Spleen (tissue), 7 donors: Measurements from ENCODE around the gene SLX4.

Experiments
- POLR2A ChIP-seq, 3 donors: fragments of 450-650 bp; IDR thresholded peaks; one replicate each; pipeline ENCODE4 v1.5.1; 2017; ENCODE audit warnings: antibody characterized with exemption in 3 of 3, mild to moderate bottlenecking in 1 of 3
- POLR2AphosphoS5 ChIP-seq, 3 donors: sonication (generic); formaldehyde crosslinking; IDR thresholded peaks; one replicate each; pipeline ENCODE4 v1.5.1; 2017; ENCODE audit warnings: antibody characterized with exemption in 3 of 3
- TF ChIP-seq, protein P1 (sequence below), 11 experiments: fragments of 200-600 bp in 7 of 11; fragments of 450-650 bp in 4 of 11; sonication (generic) in 4 of 11; IDR thresholded peaks in 8 of 11; conservative IDR thresholded peaks in 3 of 11; 1 replicate in 7 of 11; 2 replicates in 4 of 11; pipeline versions ENCODE4 v1.4.0 to v1.8.0; 2016 to 2021; ENCODE audit warnings: antibody characterized with exemption in 11 of 11, inconsistent platforms in 4 of 11, mild to moderate bottlenecking in 1 of 11
- donor health status: DM: no; HTN: no; CAD: no; lungs with moderate emphysema.
- donor health status: DM: no; HTN: no; CAD: no.
- donor health status: DM: no; HTN: no; CAD: no.

DNA sequence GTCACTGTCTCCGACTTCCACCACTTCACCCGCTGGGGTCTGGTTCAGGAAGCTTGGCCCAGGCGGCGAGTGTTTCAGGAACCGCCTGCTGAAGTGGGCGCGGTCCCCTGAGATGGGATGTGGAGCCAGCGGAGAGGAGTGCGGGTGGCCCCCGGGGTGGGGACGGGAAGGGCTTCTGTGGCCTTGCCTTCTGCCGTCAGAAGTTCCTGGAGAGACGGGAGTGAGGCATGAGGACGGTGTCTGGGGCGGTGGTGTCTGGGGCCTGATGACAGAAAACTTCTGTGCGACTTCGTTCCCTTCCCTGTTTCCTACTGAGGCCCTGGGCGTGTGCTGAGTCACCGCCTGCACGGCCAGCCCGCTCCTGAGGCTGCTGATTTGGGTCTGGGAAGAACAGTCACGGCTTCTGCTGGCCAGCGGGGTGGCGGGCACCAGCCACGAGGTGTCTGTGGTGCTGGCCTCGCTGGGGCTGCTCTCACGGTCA lies 21.9 kb downstream of the SLX4 start:
- TF ChIP-seq, protein P1, sequence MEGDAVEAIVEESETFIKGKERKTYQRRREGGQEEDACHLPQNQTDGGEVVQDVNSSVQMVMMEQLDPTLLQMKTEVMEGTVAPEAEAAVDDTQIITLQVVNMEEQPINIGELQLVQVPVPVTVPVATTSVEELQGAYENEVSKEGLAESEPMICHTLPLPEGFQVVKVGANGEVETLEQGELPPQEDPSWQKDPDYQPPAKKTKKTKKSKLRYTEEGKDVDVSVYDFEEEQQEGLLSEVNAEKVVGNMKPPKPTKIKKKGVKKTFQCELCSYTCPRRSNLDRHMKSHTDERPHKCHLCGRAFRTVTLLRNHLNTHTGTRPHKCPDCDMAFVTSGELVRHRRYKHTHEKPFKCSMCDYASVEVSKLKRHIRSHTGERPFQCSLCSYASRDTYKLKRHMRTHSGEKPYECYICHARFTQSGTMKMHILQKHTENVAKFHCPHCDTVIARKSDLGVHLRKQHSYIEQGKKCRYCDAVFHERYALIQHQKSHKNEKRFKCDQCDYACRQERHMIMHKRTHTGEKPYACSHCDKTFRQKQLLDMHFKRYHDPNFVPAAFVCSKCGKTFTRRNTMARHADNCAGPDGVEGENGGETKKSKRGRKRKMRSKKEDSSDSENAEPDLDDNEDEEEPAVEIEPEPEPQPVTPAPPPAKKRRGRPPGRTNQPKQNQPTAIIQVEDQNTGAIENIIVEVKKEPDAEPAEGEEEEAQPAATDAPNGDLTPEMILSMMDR (IDR thresholded peaks at IDR 0.05 in 8 of 11, conservative IDR thresholded peaks at IDR 0.05 in 3 of 11): no peak
- TF ChIP-seq POLR2A (IDR thresholded peaks at IDR 0.05) (no peak), POLR2AphosphoS5 (IDR thresholded peaks at IDR 0.05) (no peak)
